ENCODE measurements around the gene CYB5D1.

CYB5D1 gene

GRCh38 chr17:7834957-7835813 lies 22.6 kb upstream of the CYB5D1 start:
- Histone ChIP-seq H3K4me2 (ENCODE audit: low read length, poor library complexity, severe bottlenecking) (peak overlapping the region; percentile 99), H2BK15ac (ENCODE audit: low read depth, poor library complexity, severe bottlenecking) (peak overlapping the region; percentile 91)

GRCh38 chr17:7835814-7836595 lies 21.8 kb upstream of the CYB5D1 start:
- Histone ChIP-seq H3K36me3 (ENCODE audit: control insufficient read depth in 1 of 2, insufficient read depth in 2 of 2, low read depth in 1 of 2, low read length in 2 of 2) (peaks cover 3 to 9% of the 10 kb centered on the region in 2 experiments), H2BK5ac (ENCODE audit: low read depth, low read length, poor library complexity, severe bottlenecking) (peak overlapping the region; percentile 49), H3K79me1 (replicated peaks; ENCODE audit: low read length, poor library complexity, severe bottlenecking) (peaks cover 12% of the 10 kb centered on the region), H3K4me2 (ENCODE audit: low read length, poor library complexity, severe bottlenecking) (peak overlapping the region; percentile 99), H2BK15ac (ENCODE audit: low read depth, poor library complexity, severe bottlenecking) (peak overlapping the region; percentile 91), H3K23ac (ENCODE audit: low read length in 2 of 2) (peak overlapping the region in 1 of 2 experiments; percentile 76), H3K4me1 (ENCODE audit: control insufficient read depth, insufficient read depth, low read depth, low read length) (peaks cover 31% of the 10 kb centered on the region), H4K8ac (ENCODE audit: low read length) (peak overlapping the region; percentile 83), H2BK120ac (ENCODE audit: low read depth, low read length) (peak overlapping the region; percentile 95), H3K14ac (ENCODE audit: low read length in 2 of 2) (peak overlapping the region in 1 of 2 experiments; percentile 97), H2AFZ (ENCODE audit: low read depth, low read length) (peak overlapping the region; percentile 16), H3K27me3 (ENCODE audit: control insufficient read depth in 1 of 2, insufficient read depth in 1 of 2, low read length in 2 of 2) (peaks cover 10 to 20% of the 10 kb centered on the region in 2 experiments), H3K9ac (ENCODE audit: low read length) (peak overlapping the region; percentile 98), H2AK5ac (ENCODE audit: low read length, severe bottlenecking) (no peak overlapping the region), H3K9me3 (ENCODE audit: control insufficient read depth, low read length) (no peaks in the 10 kb centered on the region), H2BK12ac (ENCODE audit: low read length in 2 of 2) (peak overlapping the region; percentile 43 to 96), H3K18ac (ENCODE audit: low read depth in 1 of 2, low read length in 2 of 2) (peak overlapping the region; percentile 96 to 99), H3K27ac (ENCODE audit: low read length, poor library complexity, severe bottlenecking) (peak overlapping the region; percentile 90), H3K4me3 (ENCODE audit: insufficient read depth in 1 of 2, low read depth in 1 of 2, low read length in 2 of 2) (peak overlapping the region; percentile 75 to 97), H3K4ac (ENCODE audit: low read depth in 1 of 2, low read length in 2 of 2) (peak overlapping the region; percentile 69 to 91), H4K91ac (ENCODE audit: low read length) (peak overlapping the region; percentile 88)
- DNase-seq, result peak; percentile 91
- under 1% methylated on average over 60 of the region's 61 CpGs for WGBS

More at GRCh38 chr17:7834957-7835813, 22.6 kb upstream of the CYB5D1 start:
- Histone ChIP-seq H2BK5ac (ENCODE audit: low read depth, low read length, poor library complexity, severe bottlenecking) (peak overlapping the region; percentile 19), H3K36me3 (ENCODE audit: control insufficient read depth in 1 of 2, insufficient read depth in 2 of 2, low read depth in 1 of 2, low read length in 2 of 2) (peaks cover 1 to 3% of the 10 kb centered on the region in 2 experiments), H3K9ac (ENCODE audit: low read length) (peak overlapping the region; percentile 98), H2AFZ (ENCODE audit: low read depth, low read length) (no peak overlapping the region), H3K18ac (ENCODE audit: low read depth in 1 of 2, low read length in 2 of 2) (peak overlapping the region; percentile 96 to 99), H3K27me3 (ENCODE audit: control insufficient read depth in 1 of 2, insufficient read depth in 1 of 2, low read length in 2 of 2) (peaks cover 18 to 25% of the 10 kb centered on the region in 2 experiments), H2AK5ac (ENCODE audit: low read length, severe bottlenecking) (no peak overlapping the region), H3K79me1 (replicated peaks; ENCODE audit: low read length, poor library complexity, severe bottlenecking) (peaks cover 9% of the 10 kb centered on the region), H3K14ac (ENCODE audit: low read length in 2 of 2) (peak overlapping the region in 1 of 2 experiments; percentile 91), H3K4ac (ENCODE audit: low read depth in 1 of 2, low read length in 2 of 2) (peak overlapping the region in 1 of 2 experiments; percentile 91), H2BK12ac (ENCODE audit: low read length in 2 of 2) (peak overlapping the region; percentile 34 to 93), H3K4me1 (ENCODE audit: control insufficient read depth, insufficient read depth, low read depth, low read length) (peaks cover 31% of the 10 kb centered on the region), H2BK120ac (ENCODE audit: low read depth, low read length) (no peak overlapping the region), H3K27ac (ENCODE audit: low read length, poor library complexity, severe bottlenecking) (peak overlapping the region; percentile 73), H4K8ac (ENCODE audit: low read length) (peak overlapping the region; percentile 27), H3K23ac (ENCODE audit: low read length in 2 of 2) (peak overlapping the region in 1 of 2 experiments; percentile 86), H3K4me3 (ENCODE audit: insufficient read depth in 1 of 2, low read depth in 1 of 2, low read length in 2 of 2) (peak overlapping the region; percentile 75 to 97), H4K91ac (ENCODE audit: low read length) (peak overlapping the region; percentile 70), H3K9me3 (ENCODE audit: control insufficient read depth, low read length) (no peaks in the 10 kb centered on the region)
- WGBS, result under 1% methylated on average over 51 of the region's 69 CpGs
- peak; percentile 99 for DNase-seq

GRCh38 chr17:7836596-7837407 lies 21.0 kb upstream of the CYB5D1 start:
- peaks cover 2 to 13% of the 10 kb centered on the region in 2 experiments for H3K27me3 ChIP-seq (ENCODE audit: control insufficient read depth in 1 of 2, insufficient read depth in 1 of 2, low read length in 2 of 2)
- peak overlapping the region; percentile 68 for H4K8ac ChIP-seq (ENCODE audit: low read length)
- no peak overlapping the region for H3K14ac ChIP-seq (ENCODE audit: low read length in 2 of 2)
- peaks cover 3 to 12% of the 10 kb centered on the region in 2 experiments for H3K36me3 ChIP-seq (ENCODE audit: control insufficient read depth in 1 of 2, insufficient read depth in 2 of 2, low read depth in 1 of 2, low read length in 2 of 2)
- 0% methylated on average over 9 of the region's 19 CpGs for WGBS
- peak overlapping the region; percentile 49 to 65 for H2BK12ac ChIP-seq (ENCODE audit: low read length in 2 of 2)
- H2BK5ac ChIP-seq (ENCODE audit: low read depth, low read length, poor library complexity, severe bottlenecking), result peak overlapping the region; percentile 9
- H2AFZ ChIP-seq (ENCODE audit: low read depth, low read length), result peak overlapping the region; percentile 16
- peak overlapping the region; percentile 70 for H2AK5ac ChIP-seq (ENCODE audit: low read length, severe bottlenecking)
- H3K18ac ChIP-seq (ENCODE audit: low read depth in 1 of 2, low read length in 2 of 2), result peak overlapping the region; percentile 96 to 99
- peak; percentile 99 for DNase-seq
- peak overlapping the region; percentile 88 for H4K91ac ChIP-seq (ENCODE audit: low read length)
- H3K23ac ChIP-seq (ENCODE audit: low read length in 2 of 2), result peak overlapping the region in 1 of 2 experiments; percentile 76
- H3K79me1 ChIP-seq (replicated peaks; ENCODE audit: low read length, poor library complexity, severe bottlenecking), result peaks cover 12% of the 10 kb centered on the region
- peak overlapping the region; percentile 98 for H3K9ac ChIP-seq (ENCODE audit: low read length)
- no peaks in the 10 kb centered on the region for H3K9me3 ChIP-seq (ENCODE audit: control insufficient read depth, low read length)
- peaks cover 36% of the 10 kb centered on the region for H3K4me1 ChIP-seq (ENCODE audit: control insufficient read depth, insufficient read depth, low read depth, low read length)
- peak overlapping the region; percentile 99 for H3K4me2 ChIP-seq (ENCODE audit: low read length, poor library complexity, severe bottlenecking)
- H3K4me3 ChIP-seq (ENCODE audit: insufficient read depth in 1 of 2, low read depth in 1 of 2, low read length in 2 of 2), result peak overlapping the region; percentile 75 to 97
- peak overlapping the region; percentile 95 for H2BK120ac ChIP-seq (ENCODE audit: low read depth, low read length)
- peak overlapping the region; percentile 69 to 91 for H3K4ac ChIP-seq (ENCODE audit: low read depth in 1 of 2, low read length in 2 of 2)
- peak overlapping the region; percentile 91 for H2BK15ac ChIP-seq (ENCODE audit: low read depth, poor library complexity, severe bottlenecking)
- peak overlapping the region; percentile 90 for H3K27ac ChIP-seq (ENCODE audit: low read length, poor library complexity, severe bottlenecking)
